Stimulated activated CD4-positive, alpha-beta T cell treated with anti-CD3 and anti-CD28 coated beads, TNF-alpha, amount 100 ng/mL, for 24 hours (primary cell): ENCODE data around the gene SLC35C1.

Experiments
- DNase-seq, 3 experiments: peaks; one replicate each; pipeline ENCODE4 v3.0.0-alpha.2; 2020; ENCODE audit warnings: low read depth in 3 of 3

The SLC35C1 gene

GRCh38 chr11:45846974-45847910 lies 42.3 kb downstream of the SLC35C1 start, which contains the start of gene CRY2:
CRY2 (plus strand) TSS chr11:45847475; CDS start chr11:45847491, 16 bp downstream.
- peak; percentile 99 to 100 (median 99) for DNase-seq

DNA sequence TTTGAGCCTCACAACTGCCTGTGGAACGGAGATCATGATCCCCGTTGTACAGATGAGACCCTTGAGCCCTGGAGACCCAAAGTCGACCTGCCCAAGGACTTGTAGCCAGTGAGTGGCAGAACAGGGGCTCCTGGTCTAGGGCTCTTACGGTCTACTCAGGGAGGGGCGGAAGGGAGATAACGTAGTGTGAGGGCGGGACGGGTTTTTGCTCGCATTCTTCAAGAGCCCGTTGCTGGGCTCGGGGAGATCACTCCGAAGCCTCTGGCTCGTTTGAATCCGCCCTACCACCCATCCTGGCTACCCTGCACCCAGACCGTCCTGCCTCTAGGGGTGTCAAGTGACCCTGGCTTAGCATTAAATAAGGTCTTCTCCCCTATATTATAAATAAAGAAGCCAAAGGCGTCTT lies 43.0 kb downstream of the SLC35C1 start:
- DNase-seq = peak in 2 of 3 experiments; percentile 3 to 25

DNA sequence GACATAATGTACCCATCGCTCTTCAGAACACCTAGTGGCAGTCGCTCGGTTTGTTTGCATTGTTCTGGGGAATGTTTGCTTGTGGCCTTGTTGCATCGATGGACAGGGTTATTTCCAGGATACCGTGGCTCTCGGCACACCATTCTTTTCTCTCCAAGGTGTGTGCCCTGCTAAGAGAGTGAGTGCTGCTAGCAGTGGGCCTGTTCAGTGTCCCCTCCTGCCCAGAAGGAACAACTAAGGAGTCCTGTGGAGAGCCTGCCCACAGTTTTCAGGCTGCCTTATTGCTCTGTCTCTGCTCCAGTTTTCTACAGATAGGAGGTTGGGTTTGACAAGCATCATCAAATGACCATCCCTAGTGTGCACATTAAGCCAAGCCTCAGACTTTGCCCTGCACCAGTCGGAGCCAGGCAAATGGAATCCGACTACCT lies 43.7 kb downstream of the SLC35C1 start:
- DNase-seq = no peak

GRCh38 chr11:45850446-45850845 lies 45.5 kb downstream of the SLC35C1 start:
- no peak for DNase-seq

GRCh38 chr11:45851228-45851627 lies 46.3 kb downstream of the SLC35C1 start:
- DNase-seq = no peak

DNA sequence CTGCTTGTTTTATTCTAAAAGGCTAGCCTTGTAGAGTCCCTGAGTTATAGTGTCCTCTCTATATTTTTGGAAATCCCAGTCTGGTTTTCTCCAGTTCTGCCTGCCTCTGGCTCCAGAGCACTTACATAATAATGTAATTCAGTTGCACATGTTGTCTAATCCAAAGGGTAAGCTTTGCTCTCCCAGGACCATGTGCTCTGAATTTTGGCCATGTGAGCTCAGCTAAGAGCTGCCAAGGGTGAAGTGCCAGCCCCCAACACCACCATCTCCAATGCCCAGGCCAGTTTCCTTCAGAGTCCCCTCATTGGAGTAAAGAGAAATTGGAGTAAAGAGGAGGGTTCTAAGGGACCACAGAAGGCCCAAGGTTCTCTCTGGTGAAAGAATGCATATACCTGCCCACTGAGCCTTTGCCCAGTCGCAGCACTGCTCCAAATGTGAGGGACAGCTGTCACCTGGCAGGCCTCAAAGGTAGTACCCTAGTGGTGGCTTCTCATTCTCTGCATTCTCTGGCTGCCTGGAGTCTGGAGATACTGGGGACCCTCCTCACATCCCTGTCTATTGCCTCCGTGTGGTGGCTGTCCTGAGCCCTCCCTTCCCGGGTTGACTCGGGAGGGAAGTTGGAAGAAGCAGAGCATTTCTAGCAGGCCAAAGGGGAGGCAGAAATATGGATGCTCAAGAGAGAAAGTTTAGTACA lies 47.2 kb downstream of the SLC35C1 start:
- DNase-seq = no peak

DNA sequence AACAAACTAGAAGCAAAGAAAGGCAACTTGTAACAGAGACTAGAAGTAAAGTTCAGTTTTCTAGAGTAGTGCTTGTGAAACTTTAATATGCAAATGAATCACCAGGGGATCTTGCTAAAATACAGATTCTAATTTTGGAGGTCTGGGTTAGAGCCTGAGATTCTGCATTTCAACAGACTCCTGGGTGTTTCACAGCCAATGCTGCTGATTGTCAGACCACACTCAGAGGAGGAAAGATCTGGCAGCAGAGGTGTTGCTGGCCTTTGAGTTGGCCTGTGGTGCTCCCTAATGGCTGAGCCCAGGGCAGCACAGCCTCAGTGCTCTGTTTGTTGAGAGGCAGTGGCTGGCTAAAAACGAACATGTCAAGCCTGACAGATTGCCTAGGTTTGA lies 47.8 kb downstream of the SLC35C1 start:
- no peak for DNase-seq

- DNase-seq = no peak
These were observed 48.6 kb downstream of the SLC35C1 start for GRCh38 chr11:45853332-45854219.

DNA sequence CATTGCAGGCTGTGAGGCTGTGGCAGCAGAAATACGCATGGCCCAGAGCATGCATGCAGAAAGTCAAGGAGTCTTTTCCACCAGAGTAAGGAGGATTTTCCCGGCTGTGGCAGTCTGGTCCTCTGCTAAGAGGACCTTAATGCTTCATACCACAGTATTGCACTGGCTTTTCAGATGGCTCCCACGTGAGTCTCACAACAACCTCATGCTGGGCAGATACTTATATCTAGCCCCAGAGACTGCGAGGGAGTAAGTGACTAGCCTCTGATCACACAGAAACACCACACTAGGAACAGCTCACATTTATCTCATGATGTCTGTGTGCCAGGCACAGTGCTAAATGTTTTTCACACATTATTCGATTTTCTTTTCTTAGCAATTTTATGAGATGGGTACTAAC lies 50.4 kb downstream of the SLC35C1 start:
- no peak for DNase-seq

GRCh38 chr11:45856044-45856468 lies 51.1 kb downstream of the SLC35C1 start:
- no peak for DNase-seq

DNA sequence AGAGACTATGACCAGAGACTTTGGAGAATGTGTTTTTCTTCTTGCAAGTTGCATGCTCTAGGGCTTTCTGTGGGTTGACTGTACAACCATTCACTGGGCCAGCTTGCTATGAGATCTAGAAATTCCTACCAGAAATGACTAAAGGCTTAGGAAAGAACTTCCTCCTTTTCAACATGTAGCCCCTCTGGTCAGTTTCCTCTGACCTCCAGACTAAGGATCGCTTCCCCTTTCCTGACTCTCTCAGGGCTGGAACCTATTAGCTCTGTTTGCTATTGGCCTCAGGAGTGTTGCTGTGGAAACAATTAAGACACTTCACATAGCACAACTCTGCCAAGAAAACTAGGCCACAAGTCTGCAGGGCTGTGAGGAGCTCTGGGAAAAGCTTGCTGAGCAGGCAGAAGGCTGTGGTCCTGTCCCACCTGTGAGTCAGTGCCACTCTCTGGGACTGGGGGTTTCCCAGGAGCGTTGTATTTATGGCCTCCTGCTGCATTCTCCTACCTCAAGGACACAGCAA lies 53.1 kb downstream of the SLC35C1 start:
- DNase-seq = no peak

DNA sequence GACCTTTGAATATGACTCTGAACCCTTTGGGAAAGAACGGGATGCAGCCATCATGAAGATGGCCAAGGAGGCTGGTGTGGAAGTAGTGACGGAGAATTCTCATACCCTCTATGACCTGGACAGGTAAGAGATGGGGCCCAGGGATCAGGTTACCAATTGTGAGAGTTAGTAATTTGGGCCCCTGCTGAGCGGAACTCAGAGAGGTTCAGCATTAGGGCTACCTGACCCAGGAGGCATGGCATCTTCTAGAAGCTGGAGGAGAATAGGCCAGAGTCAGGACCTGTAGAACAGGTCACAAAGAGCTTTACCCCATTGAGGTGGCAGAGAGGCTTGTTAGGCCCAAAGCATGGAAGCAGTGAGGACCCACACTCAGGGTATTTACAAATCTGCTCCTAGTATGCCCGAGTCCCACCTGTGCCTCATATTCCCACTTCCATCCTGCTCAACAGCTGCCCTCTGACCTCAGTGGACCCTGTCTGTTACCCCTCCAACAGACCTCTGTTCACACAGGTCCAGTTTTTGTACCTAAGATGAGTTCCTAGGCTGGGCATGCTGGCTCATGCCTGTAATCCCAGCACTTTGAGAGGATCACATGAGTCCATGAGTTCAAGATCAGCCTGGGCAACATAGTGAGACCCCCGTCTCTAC lies 53.9 kb downstream of the SLC35C1 start:
- DNase-seq = no peak

DNA sequence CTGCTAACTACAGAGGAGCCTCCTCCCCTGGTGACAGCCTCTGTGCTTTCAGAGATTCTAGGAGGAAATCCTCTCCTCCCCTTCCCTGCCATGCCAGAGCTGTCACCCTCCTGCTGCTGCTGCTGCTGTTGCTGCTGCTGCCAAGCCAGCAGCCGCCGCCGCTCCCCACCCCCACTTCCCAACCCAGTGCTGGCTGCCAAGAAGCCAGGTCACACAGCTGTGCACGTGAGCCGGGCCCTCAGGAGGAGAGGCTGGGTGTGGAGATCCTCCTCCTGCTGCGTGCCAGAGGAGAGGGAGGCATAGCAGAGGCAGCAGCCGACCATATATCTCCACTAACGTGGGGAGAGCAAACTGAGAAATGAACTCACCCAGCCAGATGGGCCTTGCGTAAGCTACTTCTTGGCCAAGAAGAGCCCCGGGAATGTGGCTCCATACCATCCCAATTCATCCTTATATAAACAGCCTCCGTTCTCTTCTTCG lies 54.8 kb downstream of the SLC35C1 start:
- no peak for DNase-seq

DNA sequence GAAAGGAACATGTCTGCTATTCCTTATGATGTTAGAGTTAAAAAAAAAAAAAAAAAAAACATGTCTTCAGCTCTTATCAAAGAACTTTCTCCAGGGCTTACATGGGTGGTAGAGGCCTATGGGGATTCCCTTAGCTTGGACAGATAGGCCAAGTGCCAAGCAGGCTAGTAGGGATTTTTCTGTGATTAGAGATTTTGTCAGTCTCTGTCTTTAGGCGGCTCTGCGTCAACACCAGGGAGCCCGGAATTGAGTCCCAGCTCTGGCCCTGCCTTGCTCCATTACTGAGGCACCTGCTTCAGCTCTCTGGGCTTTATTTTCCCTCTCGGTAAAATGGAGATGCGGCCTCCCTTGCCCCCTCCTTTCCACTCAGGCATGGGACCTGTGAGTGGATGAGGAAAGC lies 55.4 kb downstream of the SLC35C1 start:
- no peak for DNase-seq

DNA sequence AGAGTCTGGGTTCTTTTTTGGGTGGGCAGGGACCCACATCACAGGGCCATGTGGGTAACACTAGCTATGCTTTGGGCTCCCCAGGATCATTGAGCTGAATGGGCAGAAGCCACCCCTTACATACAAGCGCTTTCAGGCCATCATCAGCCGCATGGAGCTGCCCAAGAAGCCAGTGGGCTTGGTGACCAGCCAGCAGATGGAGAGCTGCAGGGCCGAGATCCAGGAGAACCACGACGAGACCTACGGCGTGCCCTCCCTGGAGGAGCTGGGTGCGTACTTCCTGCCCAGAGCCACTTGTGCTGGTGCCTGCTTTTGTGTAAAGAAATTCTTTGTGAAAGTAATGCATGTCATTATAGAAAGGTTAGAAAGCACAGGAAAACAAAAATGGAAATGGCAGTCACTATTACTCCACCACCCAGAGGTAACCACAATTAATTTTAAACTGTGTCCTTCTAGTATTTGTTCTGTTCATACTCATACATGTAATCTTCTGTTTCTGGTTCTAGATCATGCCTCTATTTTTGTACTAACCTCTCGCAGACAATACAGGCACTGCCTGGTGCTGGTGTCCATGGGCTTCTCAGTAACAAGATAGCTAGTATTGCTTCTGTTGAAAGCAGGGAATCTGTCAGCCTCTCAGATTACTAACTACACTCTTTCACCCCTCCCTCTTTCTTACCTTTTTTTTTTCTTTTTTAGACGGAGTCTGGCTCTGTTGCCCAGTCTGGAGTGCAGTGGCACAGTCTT lies 56.0 kb downstream of the SLC35C1 start:
- DNase-seq = no peak
